GM06990 (cell line): ENCODE measurements around the gene CXXC5.

Experiments
- DNase-seq: peaks from one replicate; pipeline ENCODE4 v3.0.0-alpha.2; 2011; ENCODE audit not compliant: insufficient read length; ENCODE audit errors: extremely low read depth
- H3K27me3 ChIP-seq: replicated peaks from 2 replicates; pipeline ENCODE4 v1.6.0; 2011; ENCODE audit warnings: low read length; ENCODE audit not compliant: control insufficient read depth, insufficient read depth
- H3K36me3 ChIP-seq: 2 replicates; pipeline ENCODE4 v1.5.1; 2011; ENCODE audit warnings: low read length; ENCODE audit not compliant: control insufficient read depth, insufficient read depth
- H3K4me3 ChIP-seq: replicated peaks from 2 replicates; pipeline ENCODE4 v1.5.1; 2011; ENCODE audit warnings: low read depth, mild to moderate bottlenecking, control low read depth, low read length
- CTCF ChIP-seq: IDR thresholded peaks from 2 replicates; pipeline ENCODE4 v1.5.1; 2011; ENCODE audit warnings: low read length, control low read depth, mild to moderate bottlenecking, inconsistent platforms; ENCODE audit not compliant: insufficient read depth, poor library complexity, severe bottlenecking

CXXC5 gene

GRCh38 chr5:139660923-139661814, 13.0 kb downstream of the CXXC5 start:
- Histone ChIP-seq H3K36me3 (no peaks in the 10 kb centered on the region), H3K27me3 (no peaks in the 10 kb centered on the region), H3K4me3 (no peak overlapping the region)
- DNase-seq, result peak; percentile 81
- no peak for TF ChIP-seq CTCF

DNA sequence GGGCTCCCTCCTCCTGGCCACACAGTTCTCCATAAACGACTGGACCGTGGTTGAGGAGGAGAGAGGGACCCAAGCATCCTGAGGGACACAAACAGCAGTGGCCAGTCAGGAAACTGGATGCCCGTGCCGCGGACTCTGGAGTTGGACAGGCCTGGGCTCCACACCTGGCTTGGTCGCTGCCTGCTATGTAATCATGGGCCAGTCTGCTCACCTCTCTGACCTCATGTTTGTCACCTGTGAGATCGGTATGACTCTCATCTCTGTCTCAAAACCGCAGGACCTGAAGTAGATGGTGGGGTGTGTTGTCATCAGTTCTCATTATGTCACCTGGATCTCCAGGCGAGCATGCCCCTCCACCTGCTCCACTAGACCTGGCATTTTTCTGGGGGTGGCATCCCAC, 14.5 kb downstream of the CXXC5 start:
- peak; percentile 65 for DNase-seq
- H3K27me3 ChIP-seq, result no peaks in the 10 kb centered on the region
- H3K4me3 ChIP-seq, result no peak overlapping the region
- H3K36me3 ChIP-seq, result no peaks in the 10 kb centered on the region
- no peak for TF ChIP-seq CTCF

- Histone ChIP-seq H3K4me3 (no peak overlapping the region), H3K36me3 (no peaks in the 10 kb centered on the region), H3K27me3 (no peaks in the 10 kb centered on the region)
- no peak for DNase-seq
- TF ChIP-seq CTCF, result no peak
Observed at GRCh38 chr5:139663207-139664085, 15.3 kb downstream of the CXXC5 start.

DNA sequence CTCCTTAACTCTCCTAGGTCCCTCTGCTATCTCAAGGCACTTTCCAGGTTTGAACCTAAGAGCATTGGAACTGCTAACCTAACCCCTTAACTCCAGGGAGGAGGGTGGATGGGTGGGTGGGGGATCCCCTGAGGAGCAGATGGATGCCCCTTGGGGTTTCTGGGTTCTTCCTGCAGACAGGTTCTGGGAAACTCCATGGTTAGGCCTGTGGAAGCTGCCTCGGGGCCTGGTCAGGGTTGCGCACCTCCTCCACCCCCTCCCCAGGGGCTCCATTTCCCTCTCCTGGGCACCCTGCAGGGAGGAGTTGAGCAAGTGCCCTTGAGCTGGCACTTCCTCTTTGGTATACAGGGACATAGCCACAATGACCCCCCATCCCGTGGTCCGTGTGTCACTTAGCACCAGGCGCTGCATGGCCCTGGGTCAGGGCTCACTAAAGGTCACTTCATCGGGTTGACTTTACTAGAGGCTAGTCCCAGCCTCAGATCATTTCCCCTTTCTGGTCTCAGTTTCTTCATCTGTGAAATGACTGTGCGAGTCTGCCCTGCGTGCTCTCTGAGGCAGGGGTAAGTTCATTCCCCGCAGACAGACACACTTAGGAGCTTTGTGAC, 16.0 kb downstream of the CXXC5 start:
- TF ChIP-seq CTCF, result no peak
- peak; percentile 73 for DNase-seq
- no peaks in the 10 kb centered on the region for H3K27me3 ChIP-seq
- H3K36me3 ChIP-seq, result no peaks in the 10 kb centered on the region
- no peak overlapping the region for H3K4me3 ChIP-seq

- no peak overlapping the region for H3K4me3 ChIP-seq
- DNase-seq, result no peak
- TF ChIP-seq CTCF, result no peak
- no peaks in the 10 kb centered on the region for H3K27me3 ChIP-seq
- H3K36me3 ChIP-seq, result no peaks in the 10 kb centered on the region
Observed at GRCh38 chr5:139664727-139665351, 16.7 kb downstream of the CXXC5 start.
